Smooth muscle cell (in vitro differentiated cells): ENCODE measurements around the gene AACS. TPM values are rescaled to one million over a fixed set of nuclear protein-coding genes. Genes with fewer than 3 reads are reported as not detected.

Source experiments
- DNase-seq: peaks from one replicate; lab custom pipeline; 2025; ENCODE audit not compliant: unreplicated experiment; lab: John Stamatoyannopoulos, UW
- H2AFZ ChIP-seq: fragments of 200-600 bp; sonication (generic); 2 replicates; pipeline ENCODE4 v1.6.0; 2016; ENCODE audit warnings: antibody characterized with exemption, low read depth, mild to moderate bottlenecking
- H3F3A ChIP-seq: fragments of 200-600 bp; sonication (generic); 2 replicates; pipeline ENCODE4 v1.6.0; 2017; ENCODE audit warnings: antibody characterized with exemption, low read depth
- H3K27ac ChIP-seq: fragments of 200-600 bp; sonication (generic); 2 replicates; pipeline ENCODE4 v1.5.1; 2016; ENCODE audit warnings: low read depth, mild to moderate bottlenecking
- H3K27me3 ChIP-seq: fragments of 200-600 bp; sonication (generic); 2 replicates; pipeline ENCODE4 v1.6.1; 2016; ENCODE audit warnings: low read depth, mild to moderate bottlenecking
- H3K36me3 ChIP-seq: fragments of 200-600 bp; sonication (generic); 2 replicates; pipeline ENCODE4 v1.5.1; 2016; ENCODE audit warnings: low read depth
- H3K4me1 ChIP-seq: fragments of 200-600 bp; sonication (generic); 2 replicates; pipeline ENCODE4 v1.5.1; 2016; ENCODE audit warnings: low read depth
- H3K4me2 ChIP-seq: fragments of 200-600 bp; sonication (generic); 2 replicates; pipeline ENCODE4 v1.6.0; 2016; ENCODE audit warnings: mild to moderate bottlenecking
- H3K4me3 ChIP-seq: fragments of 200-600 bp; sonication (generic); 2 replicates; pipeline ENCODE4 v1.5.1; 2016; ENCODE audit warnings: mild to moderate bottlenecking
- H3K79me2 ChIP-seq: fragments of 200-600 bp; sonication (generic); 2 replicates; pipeline ENCODE4 v1.6.0; 2016; ENCODE audit warnings: low read depth, mild to moderate bottlenecking
- H3K9ac ChIP-seq: fragments of 200-600 bp; sonication (generic); 2 replicates; pipeline ENCODE4 v1.6.0; 2016; ENCODE audit warnings: low read depth
- H3K9me3 ChIP-seq: fragments of 200-600 bp; sonication (generic); replicated peaks from 2 replicates; pipeline ENCODE4 v1.5.1; 2016; ENCODE audit warnings: low read depth
- H4K20me1 ChIP-seq: fragments of 200-600 bp; sonication (generic); 2 replicates; pipeline ENCODE4 v1.6.0; 2016; ENCODE audit warnings: low read depth
- CTCF ChIP-seq: fragments of 200-600 bp; sonication (generic); IDR thresholded peaks from 2 replicates; pipeline ENCODE4 v1.5.1; 2017; ENCODE audit warnings: borderline replicate concordance, mild to moderate bottlenecking, antibody characterized with exemption; ENCODE audit not compliant: insufficient read depth, poor library complexity, severe bottlenecking
- WGBS: methylation state at CpG from one replicate; pipeline ENCODE4 v1.1.7; 2016; ENCODE audit warnings: low lambda C conversion rate; 5-methylcytosine and 5-hydroxymethylcytosine counted together
- polyA plus RNA-seq: library from polyadenylated mRNA; unstranded; fragments of >200 nt; fragmentation: Nextera tagmentation; extraction: Ambion mirVana; gene quantifications from 2 replicates; pipeline ENCODE4 v1.2.1, GENCODE V29; 2016
- total RNA-seq: library from RNA; depleted of rRNA; stranded (reverse); fragments of >200 nt; gene quantifications from 2 replicates; pipeline ENCODE4 v1.2.3, GENCODE V29; 2014

Gene AACS
- total and polyA plus RNA-seq, 2 experiments from 2014 or later = 8.0 to 15.6 TPM

GRCh38 chr12:125092872-125093680, 27.8 kb downstream of the AACS start:
- H3K27me3 ChIP-seq = no peaks in the 10 kb centered on the region
- no peak overlapping the region for H3K9ac ChIP-seq
- H2AFZ ChIP-seq = no peak overlapping the region
- H3K79me2 ChIP-seq = no peaks in the 10 kb centered on the region
- no peak overlapping the region for H3K4me2 ChIP-seq
- H3K27ac ChIP-seq = no peak overlapping the region
- H3K36me3 ChIP-seq = no peaks in the 10 kb centered on the region
- no peaks in the 10 kb centered on the region for H3K9me3 ChIP-seq
- H3K4me1 ChIP-seq = no peaks in the 10 kb centered on the region
- 80% methylated on average over 14 of the region's 19 CpGs for WGBS
- TF ChIP-seq CTCF = no peak
- DNase-seq = no peak
- H3K4me3 ChIP-seq = no peak overlapping the region
- H4K20me1 ChIP-seq = peaks cover 30% of the 10 kb centered on the region
- H3F3A ChIP-seq = no peaks in the 10 kb centered on the region

GRCh38 chr12:125093681-125094330, 28.6 kb downstream of the AACS start:
- H3K9ac ChIP-seq = no peak overlapping the region
- H4K20me1 ChIP-seq = peaks cover 31% of the 10 kb centered on the region
- H2AFZ ChIP-seq = no peak overlapping the region
- H3K79me2 ChIP-seq = no peaks in the 10 kb centered on the region
- TF ChIP-seq CTCF = no peak
- no peaks in the 10 kb centered on the region for H3K9me3 ChIP-seq
- no peak for DNase-seq
- H3K27ac ChIP-seq = no peak overlapping the region
- H3F3A ChIP-seq = no peaks in the 10 kb centered on the region
- no peaks in the 10 kb centered on the region for H3K27me3 ChIP-seq
- H3K36me3 ChIP-seq = no peaks in the 10 kb centered on the region
- 97% methylated on average over 26 of the region's 26 CpGs for WGBS
- no peak overlapping the region for H3K4me2 ChIP-seq
- no peak overlapping the region for H3K4me3 ChIP-seq
- no peaks in the 10 kb centered on the region for H3K4me1 ChIP-seq

GRCh38 chr12:125096894-125097293, 31.7 kb downstream of the AACS start:
- Histone ChIP-seq H3K9ac (no peak overlapping the region), H3K79me2 (no peaks in the 10 kb centered on the region), H3K4me3 (no peak overlapping the region), H3K27ac (no peak overlapping the region), H3K36me3 (no peaks in the 10 kb centered on the region), H3K9me3 (no peaks in the 10 kb centered on the region), H2AFZ (no peak overlapping the region), H3F3A (no peaks in the 10 kb centered on the region), H4K20me1 (peaks cover 51% of the 10 kb centered on the region), H3K4me1 (no peaks in the 10 kb centered on the region), H3K27me3 (no peaks in the 10 kb centered on the region), H3K4me2 (no peak overlapping the region)
- WGBS = 98% methylated on average over 7 of the region's 7 CpGs
- no peak for DNase-seq
- no peak for TF ChIP-seq CTCF
